Panc1 (cell line): ENCODE measurements around the gene GON4L.
"Not testable (repeated sequence)": the region's sequence is repeated elsewhere in the genome, so short reads cannot be mapped to it uniquely, and the experiment has no call there.

Source experiments
- SIN3A ChIP-seq: IDR thresholded peaks from 2 replicates; pipeline ENCODE4 v1.6.1; 2012; ENCODE audit warnings: low read depth, mild to moderate bottlenecking, low read length, moderate library complexity, borderline replicate concordance; ENCODE audit not compliant: insufficient read depth
- TF ChIP-seq, protein P1 (sequence below): fragments of 450-650 bp; IDR thresholded peaks from 2 replicates; pipeline ENCODE4 v1.5.1; 2017; ENCODE audit warnings: mild to moderate bottlenecking
- TF ChIP-seq, protein P2 (sequence below), 2 experiments: IDR thresholded peaks; 2 replicates each; pipeline ENCODE4 v1.6.1; 2011 to 2012; ENCODE audit warnings: low read depth in 2 of 2, control low read depth in 1 of 2, low read length in 1 of 2, mild to moderate bottlenecking in 1 of 2, moderate library complexity in 1 of 2; ENCODE audit not compliant: insufficient read depth in 1 of 2

DNA sequence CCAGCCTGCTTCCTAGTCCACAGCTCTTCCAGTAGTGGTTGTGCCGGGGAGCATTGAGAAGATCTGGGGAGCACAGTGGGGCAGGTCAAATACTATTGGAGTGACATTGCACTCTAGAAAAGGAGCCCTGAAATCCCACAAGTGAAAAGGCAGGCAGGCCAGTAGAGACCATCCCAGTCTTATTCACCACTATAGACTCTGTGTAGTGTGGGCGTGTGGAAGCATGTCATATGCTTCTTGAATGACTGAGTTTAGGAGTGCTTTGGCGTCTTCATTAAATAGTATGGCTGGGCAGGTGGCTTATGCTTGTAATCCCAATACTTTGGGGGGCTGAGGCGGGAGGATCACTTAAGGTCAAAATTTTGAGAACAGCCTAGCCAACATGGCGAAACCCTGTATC lies 152.6 kb downstream of the GON4L start:
- TF ChIP-seq, protein P1, sequence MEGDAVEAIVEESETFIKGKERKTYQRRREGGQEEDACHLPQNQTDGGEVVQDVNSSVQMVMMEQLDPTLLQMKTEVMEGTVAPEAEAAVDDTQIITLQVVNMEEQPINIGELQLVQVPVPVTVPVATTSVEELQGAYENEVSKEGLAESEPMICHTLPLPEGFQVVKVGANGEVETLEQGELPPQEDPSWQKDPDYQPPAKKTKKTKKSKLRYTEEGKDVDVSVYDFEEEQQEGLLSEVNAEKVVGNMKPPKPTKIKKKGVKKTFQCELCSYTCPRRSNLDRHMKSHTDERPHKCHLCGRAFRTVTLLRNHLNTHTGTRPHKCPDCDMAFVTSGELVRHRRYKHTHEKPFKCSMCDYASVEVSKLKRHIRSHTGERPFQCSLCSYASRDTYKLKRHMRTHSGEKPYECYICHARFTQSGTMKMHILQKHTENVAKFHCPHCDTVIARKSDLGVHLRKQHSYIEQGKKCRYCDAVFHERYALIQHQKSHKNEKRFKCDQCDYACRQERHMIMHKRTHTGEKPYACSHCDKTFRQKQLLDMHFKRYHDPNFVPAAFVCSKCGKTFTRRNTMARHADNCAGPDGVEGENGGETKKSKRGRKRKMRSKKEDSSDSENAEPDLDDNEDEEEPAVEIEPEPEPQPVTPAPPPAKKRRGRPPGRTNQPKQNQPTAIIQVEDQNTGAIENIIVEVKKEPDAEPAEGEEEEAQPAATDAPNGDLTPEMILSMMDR = not testable (repeated sequence)
- not testable (repeated sequence) for TF ChIP-seq SIN3A
- TF ChIP-seq, protein P2, sequence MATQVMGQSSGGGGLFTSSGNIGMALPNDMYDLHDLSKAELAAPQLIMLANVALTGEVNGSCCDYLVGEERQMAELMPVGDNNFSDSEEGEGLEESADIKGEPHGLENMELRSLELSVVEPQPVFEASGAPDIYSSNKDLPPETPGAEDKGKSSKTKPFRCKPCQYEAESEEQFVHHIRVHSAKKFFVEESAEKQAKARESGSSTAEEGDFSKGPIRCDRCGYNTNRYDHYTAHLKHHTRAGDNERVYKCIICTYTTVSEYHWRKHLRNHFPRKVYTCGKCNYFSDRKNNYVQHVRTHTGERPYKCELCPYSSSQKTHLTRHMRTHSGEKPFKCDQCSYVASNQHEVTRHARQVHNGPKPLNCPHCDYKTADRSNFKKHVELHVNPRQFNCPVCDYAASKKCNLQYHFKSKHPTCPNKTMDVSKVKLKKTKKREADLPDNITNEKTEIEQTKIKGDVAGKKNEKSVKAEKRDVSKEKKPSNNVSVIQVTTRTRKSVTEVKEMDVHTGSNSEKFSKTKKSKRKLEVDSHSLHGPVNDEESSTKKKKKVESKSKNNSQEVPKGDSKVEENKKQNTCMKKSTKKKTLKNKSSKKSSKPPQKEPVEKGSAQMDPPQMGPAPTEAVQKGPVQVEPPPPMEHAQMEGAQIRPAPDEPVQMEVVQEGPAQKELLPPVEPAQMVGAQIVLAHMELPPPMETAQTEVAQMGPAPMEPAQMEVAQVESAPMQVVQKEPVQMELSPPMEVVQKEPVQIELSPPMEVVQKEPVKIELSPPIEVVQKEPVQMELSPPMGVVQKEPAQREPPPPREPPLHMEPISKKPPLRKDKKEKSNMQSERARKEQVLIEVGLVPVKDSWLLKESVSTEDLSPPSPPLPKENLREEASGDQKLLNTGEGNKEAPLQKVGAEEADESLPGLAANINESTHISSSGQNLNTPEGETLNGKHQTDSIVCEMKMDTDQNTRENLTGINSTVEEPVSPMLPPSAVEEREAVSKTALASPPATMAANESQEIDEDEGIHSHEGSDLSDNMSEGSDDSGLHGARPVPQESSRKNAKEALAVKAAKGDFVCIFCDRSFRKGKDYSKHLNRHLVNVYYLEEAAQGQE (IDR thresholded peaks at IDR 0.05; ENCODE audit: insufficient read depth in 1 of 2, low read depth in 2 of 2, low read length in 1 of 2) = not testable (repeated sequence)
